ENCODE results near the gene TNRC6A. TPM values are rescaled to one million over a fixed set of nuclear protein-coding genes. Genes with fewer than 3 reads are reported as not detected.

The TNRC6A gene
- total and polyA plus RNA-seq, 2 of the 13 experiments (the other 11 are each of a cell fraction or from before 2014, with no cell fraction given), result 30.9 to 43.6 TPM

GRCh38 chr16:24688359-24688758 lies 41.1 kb upstream of the TNRC6A start:
- no peak overlapping the region for H3K27ac ChIP-seq (ENCODE audit: extremely low read length, insufficient read depth, low read length)

More at GRCh38 chr16:24688359-24688758, 41.1 kb upstream of the TNRC6A start:
- Histone ChIP-seq H3K36me3 (replicated peaks in 1 of 2; ENCODE audit: control insufficient read depth in 1 of 2, insufficient read depth in 2 of 2, low read length in 2 of 2) (no peaks in the 10 kb centered on the region), H3K4me3 (replicated peaks in 1 of 3; ENCODE audit: insufficient read depth in 1 of 3, low read depth in 2 of 3, low read length in 3 of 3) (no peak overlapping the region), H3K9ac (ENCODE audit: insufficient read depth, low read depth, low read length) (no peak overlapping the region), H3K4me1 (ENCODE audit: insufficient read depth, low read length) (peaks cover 41% of the 10 kb centered on the region), H4K20me1 (ENCODE audit: insufficient read depth, low read length) (no peaks in the 10 kb centered on the region), H3K4me2 (ENCODE audit: low read depth, low read length) (no peak overlapping the region), H2AFZ (ENCODE audit: low read length) (no peak overlapping the region), H3K27me3 (ENCODE audit: control insufficient read depth in 1 of 2, insufficient read depth in 2 of 2, low read length in 2 of 2) (peaks cover 0 to 2% of the 10 kb centered on the region in 2 experiments; a peak in 1 of 5 replicates), H3K79me2 (ENCODE audit: insufficient read depth, low read length) (no peaks in the 10 kb centered on the region), H3K9me3 (ENCODE audit: low read length) (no peaks in the 10 kb centered on the region)
- no peak for DNase-seq (ENCODE audit: low spot score)
- no peak for FAIRE-seq
- CTCF ChIA-PET (ENCODE audit: low intra/inter-chr PET ratio, low total read pairs), result interaction anchor here (2.5 kb wide), 1 partner anchor 171 kb away, joined by 23 read pairs; no protein-coding TSS in a partner anchor
- in situ Hi-C loops (cut with HindIII; ENCODE audit: extremely low pct_ligation_motif_present, low pct_unique_long_range_greater_than_20kb), result loop anchor here (10.0 kb wide), 1 partner anchor 164 kb away; no protein-coding TSS in a partner anchor
- no peak for ATAC-seq
- POLR2A ChIA-PET, result no interaction called here
- intact Hi-C loops (cut with micrococcal nuclease; ENCODE audit: unreplicated experiment), result loop anchor here (5.0 kb wide), 1 partner anchor 151 kb away; the partner anchor contains the start of gene RBBP6
- no TSS peak for BruUV-seq (replicated peaks)
- TF ChIP-seq, protein P1, sequence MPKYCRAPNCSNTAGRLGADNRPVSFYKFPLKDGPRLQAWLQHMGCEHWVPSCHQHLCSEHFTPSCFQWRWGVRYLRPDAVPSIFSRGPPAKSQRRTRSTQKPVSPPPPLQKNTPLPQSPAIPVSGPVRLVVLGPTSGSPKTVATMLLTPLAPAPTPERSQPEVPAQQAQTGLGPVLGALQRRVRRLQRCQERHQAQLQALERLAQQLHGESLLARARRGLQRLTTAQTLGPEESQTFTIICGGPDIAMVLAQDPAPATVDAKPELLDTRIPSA (CRISPR knock-in tag; IDR thresholded peaks at IDR 0.05; ENCODE audit: borderline replicate concordance), result no peak
- TF ChIP-seq HNRNPH1 (optimal IDR thresholded peaks at IDR 0.05; ENCODE audit: low read depth, low read length) (no peak), PBX3 (CRISPR knock-in tag; IDR thresholded peaks at IDR 0.05; ENCODE audit: borderline replicate concordance) (no peak), ZNF850 (CRISPR knock-in tag; conservative IDR thresholded peaks at IDR 0.05) (no peak), ZFP36L2 (CRISPR knock-in tag; IDR thresholded peaks at IDR 0.05) (no peak), GZF1 (CRISPR knock-in tag; IDR thresholded peaks at IDR 0.05) (no peak), ZFAT (CRISPR knock-in tag; conservative IDR thresholded peaks at IDR 0.05) (no peak), IRF2 (CRISPR knock-in tag; IDR thresholded peaks at IDR 0.05) (no peak), KDM5A (IDR thresholded peaks at IDR 0.05; ENCODE audit: borderline replicate concordance, low read length) (no peak), ZNF143 (CRISPR knock-in tag; IDR thresholded peaks at IDR 0.05) (no peak), STAT5B (CRISPR knock-in tag; IDR thresholded peaks at IDR 0.05) (no peak), AKAP8 (CRISPR knock-in tag; IDR thresholded peaks at IDR 0.05) (no peak), MAZ (IDR thresholded peaks at IDR 0.05; ENCODE audit: borderline replicate concordance, low read depth, low read length) (no peak), MAZ (CRISPR knock-in tag; IDR thresholded peaks at IDR 0.05; ENCODE audit: low read depth) (no peak), FLYWCH1 (CRISPR knock-in tag; IDR thresholded peaks at IDR 0.05) (no peak), ZNF816 (CRISPR knock-in tag; IDR thresholded peaks at IDR 0.05; ENCODE audit: borderline replicate concordance) (no peak), ZNF558 (CRISPR knock-in tag; IDR thresholded peaks at IDR 0.05; ENCODE audit: borderline replicate concordance) (no peak), NCOA5 (CRISPR knock-in tag; IDR thresholded peaks at IDR 0.05) (no peak), GMEB1 (CRISPR knock-in tag; IDR thresholded peaks at IDR 0.05; ENCODE audit: borderline replicate concordance) (no peak)
- TF ChIP-seq, protein P2, sequence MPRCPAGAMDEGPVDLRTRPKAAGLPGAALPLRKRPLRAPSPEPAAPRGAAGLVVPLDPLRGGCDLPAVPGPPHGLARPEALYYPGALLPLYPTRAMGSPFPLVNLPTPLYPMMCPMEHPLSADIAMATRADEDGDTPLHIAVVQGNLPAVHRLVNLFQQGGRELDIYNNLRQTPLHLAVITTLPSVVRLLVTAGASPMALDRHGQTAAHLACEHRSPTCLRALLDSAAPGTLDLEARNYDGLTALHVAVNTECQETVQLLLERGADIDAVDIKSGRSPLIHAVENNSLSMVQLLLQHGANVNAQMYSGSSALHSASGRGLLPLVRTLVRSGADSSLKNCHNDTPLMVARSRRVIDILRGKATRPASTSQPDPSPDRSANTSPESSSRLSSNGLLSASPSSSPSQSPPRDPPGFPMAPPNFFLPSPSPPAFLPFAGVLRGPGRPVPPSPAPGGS (CRISPR knock-in tag; IDR thresholded peaks at IDR 0.05), result no peak
- 4% methylated on average over 2 of the region's 2 CpGs for WGBS (ENCODE audit: low lambda C conversion rate)
